AG04450 (cell line): ENCODE data around the gene STK35. TPM values are rescaled to one million over a fixed set of nuclear protein-coding genes. Genes with fewer than 3 reads are reported as not detected.
"Not testable (repeated sequence)": the region's sequence is repeated elsewhere in the genome, so short reads cannot be mapped to it uniquely, and the experiment has no call there.

Source experiments
- CTCF ChIA-PET: fragments of 300-600, 350-600 bp; formaldehyde crosslinking; extraction: SDS; loops from one replicate; lab custom pipeline; 2022; ENCODE audit warnings: antibody characterized with exemption, inconsistent platforms; lab: Charles Lee
- POLR2A ChIA-PET: fragments of 350-600 bp; formaldehyde crosslinking; extraction: SDS; loops from one replicate; lab custom pipeline; 2021; ENCODE audit warnings: antibody characterized with exemption, inconsistent platforms; lab: Yijun Ruan, JAX
- DNase-seq: peaks from one replicate; pipeline ENCODE4 v3.0.0-alpha.2; 2011; ENCODE audit warnings: low read depth, low spot score
- H3K27ac ChIP-seq: one replicate; pipeline ENCODE4 v1.5.1; 2012; ENCODE audit warnings: low read depth, low read length, control low read depth
- H3K27me3 ChIP-seq: one replicate; pipeline ENCODE4 v1.6.0; 2012; ENCODE audit warnings: low read length; ENCODE audit not compliant: control insufficient read depth, insufficient read depth
- H3K4me3 ChIP-seq: 2 replicates; pipeline ENCODE4 v1.5.1; 2011; ENCODE audit warnings: mild to moderate bottlenecking, low read depth, low read length, control low read depth
- H3K9me3 ChIP-seq: 2 replicates; pipeline ENCODE4 v1.5.1; 2012; ENCODE audit warnings: low read length; ENCODE audit not compliant: control insufficient read depth, insufficient read depth
- CTCF ChIP-seq: IDR thresholded peaks from 2 replicates; pipeline ENCODE4 v1.5.1; 2011; ENCODE audit warnings: low read depth, low read length, control low read depth, inconsistent platforms
- polyA plus RNA-seq: library from polyadenylated mRNA; depleted of rRNA; stranded (reverse); fragments of >200 nt; gene quantifications from 2 replicates; pipeline ENCODE4 v1.2.3, GENCODE V29; 2011

Gene STK35
- polyA plus RNA-seq, 1 experiment: 8.0 TPM

GRCh38 chr20:2178318-2179232, 76.9 kb downstream of the STK35 start:
- Histone ChIP-seq H3K9me3 (no peaks in the 10 kb centered on the region), H3K4me3 (no peak overlapping the region), H3K27me3 (peaks cover 10% of the 10 kb centered on the region), H3K27ac (no peak overlapping the region)
- no peak for DNase-seq
- POLR2A ChIA-PET: no interaction called here
- no peak for TF ChIP-seq CTCF
- CTCF ChIA-PET: no interaction called here

GRCh38 chr20:2179233-2179580, 77.6 kb downstream of the STK35 start:
- Histone ChIP-seq H3K27ac (no peak overlapping the region), H3K27me3 (peaks cover 10% of the 10 kb centered on the region), H3K4me3 (no peak overlapping the region), H3K9me3 (no peaks in the 10 kb centered on the region)
- CTCF ChIA-PET: interaction anchor here (0.7 kb wide), 1 partner anchor 213 kb away, joined by 3 read pairs; no protein-coding TSS in a partner anchor
- no peak for DNase-seq
- POLR2A ChIA-PET: no interaction called here
- no peak for TF ChIP-seq CTCF

GRCh38 chr20:2179949-2180348, 78.3 kb downstream of the STK35 start:
- CTCF ChIA-PET: interaction anchor here (0.7 to 1.6 kb wide), 2 partner anchors 214 to 416 kb away, joined by 3 to 6 read pairs; no protein-coding TSS in a partner anchor
- no peak for TF ChIP-seq CTCF
- Histone ChIP-seq H3K27ac (no peak overlapping the region), H3K27me3 (peaks cover 10% of the 10 kb centered on the region), H3K4me3 (no peak overlapping the region), H3K9me3 (no peaks in the 10 kb centered on the region)
- POLR2A ChIA-PET: no interaction called here
- no peak for DNase-seq

- H3K27ac ChIP-seq: no peak overlapping the region
- no peaks in the 10 kb centered on the region for H3K9me3 ChIP-seq
- ChIA-PET POLR2A (no interaction called here), CTCF (no interaction called here)
- no peak overlapping the region for H3K4me3 ChIP-seq
- no peak for DNase-seq
- H3K27me3 ChIP-seq: peaks cover 7% of the 10 kb centered on the region
- TF ChIP-seq CTCF: no peak
These were observed 81.8 kb downstream of the STK35 start for GRCh38 chr20:2183381-2183780.

- POLR2A ChIA-PET, H3K27ac ChIP-seq, CTCF ChIA-PET, H3K4me3 ChIP-seq, H3K9me3 ChIP-seq, H3K27me3 ChIP-seq, DNase-seq: not testable (repeated sequence)
These were observed 83.3 kb downstream of the STK35 start for GRCh38 chr20:2184933-2185332.
